ENCODE results near the gene ZHX3.
"Not testable (repeated sequence)": the region's sequence is repeated elsewhere in the genome, so short reads cannot be mapped to it uniquely, and the experiment has no call there.

Gene ZHX3

DNA sequence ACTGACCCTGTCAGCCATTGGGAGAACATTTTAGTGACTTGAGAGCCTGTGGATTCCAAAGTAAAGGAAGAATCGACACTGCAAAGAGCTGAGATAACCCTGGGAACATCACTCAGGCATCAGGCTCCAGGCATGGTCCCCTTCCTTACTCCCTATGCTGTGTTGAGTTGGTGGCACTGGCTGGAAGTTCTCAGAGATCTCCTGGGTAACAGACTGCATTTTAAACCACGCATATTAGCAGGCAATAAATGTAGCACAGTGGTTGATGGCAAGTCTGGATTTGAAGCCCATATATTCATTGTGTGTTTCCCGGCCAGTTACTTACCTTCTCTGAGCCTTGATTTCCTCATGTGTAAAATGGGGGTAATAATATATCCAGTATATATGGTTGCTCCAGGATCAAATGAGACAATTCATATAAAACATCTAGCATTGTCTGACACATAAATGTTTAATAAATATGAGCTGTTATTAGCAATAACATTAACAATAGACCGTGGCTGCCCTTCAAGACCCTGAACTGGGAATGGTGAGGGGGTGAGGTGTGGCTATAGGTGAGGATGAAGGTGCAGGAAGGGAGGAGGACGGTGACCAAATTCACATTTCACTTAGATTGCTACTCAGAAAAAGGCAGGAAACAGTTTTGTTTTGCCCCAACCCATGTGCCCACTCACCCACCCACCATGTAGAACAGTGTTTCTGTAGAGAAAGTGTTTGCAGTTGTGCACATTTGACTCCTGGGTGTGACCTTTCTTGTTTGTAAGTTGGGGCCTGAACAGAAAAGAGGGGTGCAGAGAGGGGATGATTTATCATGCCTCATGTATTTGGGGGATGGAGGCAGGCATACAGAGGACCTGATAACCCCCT is 178.1 kb downstream of the ZHX3 start:
- no peak for DNase-seq (ENCODE audit: extremely low read depth in 1 of 2, low read depth in 1 of 2)

DNA sequence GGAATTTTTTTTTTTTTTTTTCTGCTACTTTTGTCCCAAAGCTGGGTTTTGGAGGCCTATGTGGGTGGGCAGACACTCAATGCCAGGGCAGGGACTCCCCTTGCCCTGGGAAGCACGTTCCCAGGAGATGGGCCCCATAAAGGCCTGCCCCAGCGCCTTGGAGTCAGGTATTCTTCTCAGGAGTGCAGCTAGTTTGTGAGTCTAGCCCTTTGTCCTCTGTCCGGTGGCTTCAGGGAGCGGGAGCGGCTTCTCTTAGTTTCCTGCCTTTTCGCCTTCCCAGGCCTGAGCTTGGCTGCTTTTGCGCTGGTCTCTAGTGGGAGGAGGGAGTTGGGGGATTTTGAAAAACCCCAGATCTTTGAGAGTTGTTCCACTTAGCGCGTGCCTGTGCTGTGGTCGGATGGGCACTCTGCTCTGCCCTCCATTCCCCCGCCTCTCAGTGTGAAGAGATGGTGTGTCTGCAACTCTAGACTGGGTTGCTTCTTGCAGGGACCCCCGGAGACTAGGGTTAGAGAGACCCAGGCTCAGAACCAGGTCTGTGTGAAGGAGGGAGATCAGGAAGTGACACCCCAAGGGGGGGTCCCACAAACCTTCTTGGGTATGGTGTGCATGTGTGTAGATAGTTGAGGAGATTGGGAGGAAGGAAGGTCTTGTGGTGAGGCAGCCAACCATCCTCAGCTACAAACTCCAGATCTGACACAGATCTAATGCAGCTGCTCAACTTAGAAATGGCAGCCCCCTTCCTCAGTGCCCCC is 178.9 kb downstream of the ZHX3 start:
- peak in 1 of 2 donors; percentile 28 for DNase-seq (ENCODE audit: extremely low read depth in 1 of 2, low read depth in 1 of 2)

DNA sequence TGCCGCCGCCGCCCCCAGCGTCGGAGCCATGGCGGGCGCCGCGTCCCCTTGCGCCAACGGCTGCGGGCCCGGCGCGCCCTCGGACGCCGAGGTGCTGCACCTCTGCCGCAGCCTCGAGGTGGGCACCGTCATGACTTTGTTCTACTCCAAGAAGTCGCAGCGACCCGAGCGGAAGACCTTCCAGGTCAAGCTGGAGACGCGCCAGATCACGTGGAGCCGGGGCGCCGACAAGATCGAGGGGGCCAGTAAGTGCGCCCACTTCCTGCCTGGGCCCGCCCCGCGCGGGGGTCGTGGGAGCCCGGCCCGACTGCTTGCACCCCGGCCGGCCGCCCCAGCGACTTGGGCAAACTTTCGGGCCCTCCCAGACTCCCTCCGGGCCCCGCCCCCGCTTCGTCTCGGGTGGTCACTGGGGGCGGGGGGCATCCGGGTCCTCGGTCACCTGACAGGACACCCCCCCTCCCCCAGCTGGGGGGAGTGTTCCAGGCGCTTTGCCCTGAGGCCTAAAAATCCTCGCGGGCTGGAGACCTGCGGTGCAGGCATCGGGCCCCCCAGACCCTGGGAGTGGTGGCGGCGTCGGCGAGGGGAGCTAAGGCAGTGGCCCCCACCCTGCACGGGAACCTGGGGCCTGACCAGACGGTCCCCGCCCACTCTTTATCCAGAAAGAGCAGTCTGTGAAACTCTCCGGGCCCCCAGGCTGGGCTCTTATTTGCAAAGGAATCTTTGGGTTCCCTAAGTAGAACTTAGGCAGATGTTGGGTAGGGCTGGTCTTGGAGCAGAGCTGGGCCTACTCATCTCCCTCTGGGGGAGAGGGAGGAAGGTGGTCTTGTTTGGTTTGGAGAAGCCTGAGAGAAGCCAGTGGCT is 179.7 kb downstream of the ZHX3 start:
- DNase-seq (ENCODE audit: extremely low read depth in 1 of 2, low read depth in 1 of 2) = peak in 1 of 2 donors; percentile 48

DNA sequence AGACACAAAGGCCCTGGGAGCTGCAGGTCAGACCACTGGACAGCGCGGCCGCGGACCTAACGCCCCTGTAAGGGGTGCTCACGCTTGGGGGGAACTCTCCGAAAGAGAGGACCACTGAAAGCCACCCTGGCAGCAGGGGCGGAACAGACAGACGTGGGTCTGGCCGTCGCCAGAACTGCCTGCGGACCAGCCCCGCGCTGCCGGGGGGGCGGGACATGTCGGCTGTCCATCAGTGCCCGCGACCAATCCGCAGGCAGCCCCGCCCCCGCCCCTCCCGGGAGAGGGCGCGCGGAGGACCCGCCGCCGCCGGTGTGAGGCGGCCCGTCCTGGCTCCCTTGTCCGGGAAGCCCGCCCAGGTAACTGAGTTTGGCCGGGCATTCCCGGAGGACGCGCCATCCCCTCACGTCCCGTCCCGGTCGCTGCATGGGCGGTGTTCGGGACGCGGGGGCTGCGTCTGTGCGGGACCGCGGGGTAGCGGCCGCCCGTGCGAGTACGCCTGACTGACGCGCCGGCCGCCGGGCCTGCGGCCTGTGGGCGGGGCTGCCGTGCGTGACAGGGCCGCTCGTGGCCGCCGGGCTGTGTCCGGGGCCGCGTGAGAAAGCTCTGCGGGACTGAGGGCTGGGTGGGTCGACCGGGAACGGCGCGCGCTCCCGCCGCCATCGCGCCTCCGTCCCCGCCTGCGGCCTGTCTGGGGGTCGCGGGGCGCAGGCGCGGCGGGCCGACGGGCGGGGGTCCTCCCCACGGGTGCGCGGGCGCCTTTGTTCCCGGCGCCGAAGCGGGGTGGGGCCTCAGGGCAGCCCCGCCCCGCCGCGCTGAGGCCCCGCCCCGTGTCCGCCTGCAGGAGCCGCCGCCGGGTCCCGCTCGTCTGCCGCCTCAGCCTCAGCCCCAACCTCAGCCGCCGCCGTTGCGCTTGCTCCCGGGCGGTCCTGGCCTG is 180.6 kb downstream of the ZHX3 start, which contains the start of gene PLCG1:
Gene PLCG1 (plus strand): TSS at position 864 of the 934 bp plus-strand sequence. CDS start 99 bp downstream, outside the sequence.
- peak in 1 of 2 donors; percentile 73 for DNase-seq (ENCODE audit: extremely low read depth in 1 of 2, low read depth in 1 of 2)

DNA sequence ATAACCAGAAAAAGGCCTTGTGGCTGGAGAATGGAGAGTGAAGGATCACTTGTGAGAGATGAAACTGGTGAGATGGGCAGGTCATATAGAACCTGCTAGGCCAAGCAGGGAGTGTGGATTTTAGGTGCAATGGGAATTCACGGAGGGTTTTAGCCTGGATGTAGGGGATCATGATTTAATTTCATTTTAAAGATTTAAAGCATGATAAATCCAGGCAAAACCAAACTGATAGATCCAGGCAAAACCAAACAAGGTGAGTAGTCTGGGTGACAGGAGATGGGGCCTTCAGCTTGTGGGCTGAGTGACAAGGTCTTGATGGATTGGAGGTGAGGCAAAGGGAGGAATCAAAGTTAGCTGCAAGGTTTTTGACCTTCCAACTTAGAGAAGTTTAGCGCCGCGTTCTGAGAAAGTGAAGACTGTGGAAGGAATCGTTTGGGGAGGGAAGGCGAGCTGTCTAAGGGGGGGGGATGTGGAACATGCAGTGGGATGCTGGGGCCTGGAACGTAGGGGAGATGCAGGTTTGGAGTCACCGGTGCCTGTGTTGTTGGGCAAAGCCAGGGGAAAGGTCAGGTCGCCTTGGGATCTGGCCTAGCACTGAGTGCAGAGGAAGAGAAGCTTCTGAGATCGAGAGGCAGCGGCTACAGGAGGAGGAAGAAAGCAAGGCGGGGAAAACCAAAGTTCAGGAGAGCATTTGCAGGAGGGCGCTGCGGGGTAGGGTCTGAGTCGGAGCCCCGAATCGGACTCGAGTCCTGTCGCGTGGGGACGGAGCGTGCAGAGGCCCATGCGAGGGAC is 181.4 kb downstream of the ZHX3 start:
- DNase-seq (ENCODE audit: extremely low read depth in 1 of 2, low read depth in 1 of 2) = no peak

DNA sequence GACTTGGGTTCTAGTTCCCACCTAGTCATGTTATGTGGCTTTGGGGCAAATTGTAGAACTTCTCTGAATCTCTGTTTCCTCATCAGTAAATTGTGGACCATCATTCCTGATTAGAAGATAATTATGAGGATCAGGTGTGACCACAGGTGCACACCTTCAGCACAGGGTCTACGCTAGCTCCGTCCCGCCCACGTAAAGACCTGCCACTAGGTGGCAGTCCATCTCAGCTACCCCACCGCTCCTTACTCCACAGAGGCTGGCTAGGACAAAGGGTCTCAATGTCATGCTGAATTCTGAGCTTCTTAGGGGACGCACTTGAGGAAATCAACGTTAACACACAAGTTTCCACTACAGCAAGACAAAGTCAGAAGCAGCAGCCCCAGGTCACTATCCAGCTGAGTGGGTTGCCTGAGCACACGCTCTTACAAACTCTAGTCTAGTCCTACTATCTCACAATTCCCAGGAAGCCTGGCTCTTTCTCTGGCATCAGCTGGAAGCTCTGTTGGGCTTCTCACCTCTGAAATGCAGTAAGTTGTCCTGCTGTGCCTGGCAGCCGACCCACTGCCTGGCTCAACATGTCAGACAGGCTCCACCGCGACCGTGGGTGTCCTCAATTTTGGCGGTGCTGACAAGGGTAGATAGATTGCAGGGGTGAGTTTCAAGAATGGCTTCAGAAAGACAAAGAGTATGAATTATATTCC is 182.2 kb downstream of the ZHX3 start:
- DNase-seq (ENCODE audit: extremely low read depth in 1 of 2, low read depth in 1 of 2) = peak in 1 of 2 donors; percentile 43

DNA sequence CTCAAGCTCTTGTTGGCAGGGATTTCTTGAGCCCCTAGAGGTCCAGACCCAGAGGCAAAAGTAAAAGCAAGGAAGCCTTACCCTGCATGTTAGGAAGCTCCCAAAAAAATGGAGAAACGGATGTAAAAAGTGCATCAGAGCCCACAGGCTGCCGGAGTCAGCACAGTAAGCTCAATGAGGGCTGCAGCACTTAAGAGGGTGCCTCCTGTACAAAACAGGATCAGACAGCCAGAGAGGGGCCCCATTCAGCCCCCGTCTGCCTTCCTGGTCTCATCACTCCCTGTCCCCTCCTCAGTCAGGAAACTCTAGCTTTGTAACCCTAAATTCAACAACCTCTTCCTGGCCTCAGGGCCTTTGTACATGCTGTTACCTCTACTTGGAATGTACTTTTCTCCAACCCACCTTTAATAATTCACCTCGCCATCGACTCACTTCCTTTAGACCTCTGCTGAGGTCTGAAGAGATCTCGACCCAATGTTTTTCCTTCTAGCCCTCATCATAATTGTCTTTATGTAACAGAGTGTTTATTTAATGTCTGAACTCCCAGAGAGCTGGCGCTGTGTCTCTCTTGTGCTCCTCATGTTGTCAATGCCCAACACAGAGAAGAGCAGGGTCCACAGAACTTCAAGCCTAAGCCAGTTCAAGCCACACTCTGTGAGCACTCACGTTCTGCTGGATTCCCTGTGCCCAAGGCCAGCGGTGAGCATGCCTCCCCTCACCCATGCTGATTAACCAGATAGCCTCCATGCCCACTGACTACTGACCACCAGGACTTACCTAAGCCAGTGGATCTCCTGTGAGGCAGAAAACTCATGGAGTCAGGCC is 183.0 kb downstream of the ZHX3 start:
- no peak for DNase-seq (ENCODE audit: extremely low read depth in 1 of 2, low read depth in 1 of 2)

DNA sequence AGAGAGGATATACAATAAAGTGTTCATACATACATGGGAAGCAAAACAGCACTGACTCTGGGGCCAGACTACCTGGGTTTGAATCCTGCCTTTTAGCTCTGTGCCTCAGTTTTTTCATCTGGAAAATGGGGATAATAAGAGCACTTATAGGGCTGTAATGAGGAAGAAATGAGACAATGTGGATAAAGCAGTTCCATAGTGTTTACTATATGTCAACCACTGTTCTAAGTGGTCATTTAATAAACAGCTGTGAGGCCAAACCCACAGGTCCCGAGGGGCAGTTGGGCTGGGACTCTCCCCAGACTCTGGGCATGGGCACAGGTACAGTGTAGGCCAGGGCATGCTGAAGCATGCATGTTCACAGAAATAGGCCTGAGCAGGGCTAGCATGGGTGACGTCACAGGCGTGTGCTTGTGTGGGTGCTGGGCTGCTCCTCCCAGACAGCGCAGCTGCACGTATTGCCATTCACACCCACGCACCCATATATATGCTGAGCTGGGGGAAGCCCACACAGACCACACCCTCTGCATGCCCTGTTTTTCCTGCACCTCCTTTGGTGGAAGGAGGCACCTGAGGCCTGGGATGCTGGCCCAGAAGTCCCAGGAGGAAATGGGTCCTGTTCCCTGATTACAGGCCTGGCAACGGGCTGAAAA is 183.7 kb downstream of the ZHX3 start:
- DNase-seq (ENCODE audit: extremely low read depth in 1 of 2, low read depth in 1 of 2) = no peak

DNA sequence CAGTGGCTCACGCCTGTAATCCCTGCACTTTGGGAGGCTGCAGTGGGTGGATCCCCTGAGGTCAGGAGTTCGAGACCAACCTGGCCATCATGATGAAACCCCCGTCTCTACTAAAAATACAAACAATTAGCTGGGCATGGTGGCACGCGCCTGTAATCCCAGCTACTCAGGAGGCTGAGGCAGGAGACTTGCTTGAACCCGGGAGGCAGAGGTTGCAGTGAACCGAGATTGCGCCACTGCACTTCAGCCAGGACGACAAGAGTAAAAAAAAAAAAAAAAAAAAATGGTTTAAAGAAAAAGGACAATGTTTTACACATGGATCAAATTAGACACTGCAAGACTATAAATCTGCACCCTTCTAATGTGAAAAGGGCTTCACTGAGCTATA is 185.1 kb downstream of the ZHX3 start:
- DNase-seq (ENCODE audit: extremely low read depth in 1 of 2, low read depth in 1 of 2) = not testable (repeated sequence)

DNA sequence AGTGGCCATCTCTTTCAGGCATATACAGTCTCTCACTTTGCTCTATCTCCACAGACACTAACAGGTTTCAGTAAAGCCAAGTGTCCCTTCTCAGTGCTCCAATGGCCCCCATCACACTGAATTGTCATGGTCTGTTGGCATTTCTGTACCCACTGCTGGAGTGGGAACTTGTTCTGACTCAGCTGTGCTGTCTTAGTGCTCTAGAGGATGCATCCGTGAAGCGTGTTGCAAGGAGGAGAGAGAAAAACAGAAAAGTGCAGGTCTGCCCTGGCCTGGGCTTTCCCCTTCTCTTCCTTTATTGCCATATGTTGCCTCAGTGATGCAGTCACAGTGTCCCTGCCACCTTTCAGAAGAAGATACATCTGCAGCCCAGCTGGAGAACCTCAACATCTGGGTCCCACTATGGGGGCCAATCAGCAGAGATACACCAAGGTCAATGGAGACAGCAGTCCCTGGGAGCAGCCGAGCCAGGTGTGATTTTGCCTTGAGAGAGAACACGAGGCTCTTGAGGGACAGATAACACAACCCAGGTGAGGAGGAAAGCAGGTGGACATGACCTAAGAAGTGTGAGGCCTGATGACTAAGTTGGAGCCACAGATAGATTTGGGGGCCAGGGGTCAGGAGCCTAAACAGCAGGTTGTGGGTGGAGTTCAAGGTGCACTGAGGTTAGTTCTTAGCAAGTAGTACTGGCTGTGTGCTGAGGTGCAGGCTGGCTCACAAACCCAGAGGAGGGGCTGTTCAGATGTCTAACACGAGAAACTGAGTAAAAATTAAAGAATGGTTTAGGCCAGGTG is 185.7 kb downstream of the ZHX3 start:
- DNase-seq (ENCODE audit: extremely low read depth in 1 of 2, low read depth in 1 of 2) = no peak

Measured in activated CD8-positive, alpha-beta memory T cell treated with anti-CD3 and anti-CD28 coated beads for 1 hour (primary cell).